Measurements from ENCODE around the gene ETV6. TPM values are rescaled to one million over a fixed set of nuclear protein-coding genes. Genes with fewer than 3 reads are reported as not detected.

The ETV6 gene
- total RNA-seq, 1 donor from 2014 or later = 31.4 TPM

DNA sequence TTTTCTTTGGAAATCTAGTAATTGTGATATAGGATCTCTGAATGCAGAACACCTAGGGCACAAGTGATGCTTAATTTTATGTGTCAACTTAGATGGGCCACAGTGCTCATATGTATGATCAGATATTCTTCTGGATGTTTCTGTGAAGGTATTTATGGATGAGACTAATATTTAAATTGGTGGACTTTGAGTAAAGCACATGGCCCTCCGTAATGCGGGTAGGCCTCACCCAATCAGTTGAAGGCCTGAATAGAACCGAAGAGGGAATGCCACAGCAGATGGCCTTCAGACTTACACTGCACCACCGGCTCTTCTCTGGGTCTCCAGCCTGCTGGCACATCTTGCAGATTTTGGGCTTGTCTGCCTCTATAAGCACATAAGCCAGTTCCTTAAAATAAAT, 60.0 kb downstream of the ETV6 start:
- Mint-ChIP-seq H3K4me1 (peaks cover 46% of the 10 kb centered on the region), H3K4me3 (no peak overlapping the region), H3K36me3 (peaks cover 2% of the 10 kb centered on the region), H3K27ac (no peak overlapping the region), H3K9me3 (no peaks in the 10 kb centered on the region), H3K27me3 (ENCODE audit: low read depth) (no peaks in the 10 kb centered on the region)
- DNase-seq (ENCODE audit: low spot score in 2 of 2, unreplicated experiment in 2 of 2) = no peak
- TF ChIP-seq, protein P1, sequence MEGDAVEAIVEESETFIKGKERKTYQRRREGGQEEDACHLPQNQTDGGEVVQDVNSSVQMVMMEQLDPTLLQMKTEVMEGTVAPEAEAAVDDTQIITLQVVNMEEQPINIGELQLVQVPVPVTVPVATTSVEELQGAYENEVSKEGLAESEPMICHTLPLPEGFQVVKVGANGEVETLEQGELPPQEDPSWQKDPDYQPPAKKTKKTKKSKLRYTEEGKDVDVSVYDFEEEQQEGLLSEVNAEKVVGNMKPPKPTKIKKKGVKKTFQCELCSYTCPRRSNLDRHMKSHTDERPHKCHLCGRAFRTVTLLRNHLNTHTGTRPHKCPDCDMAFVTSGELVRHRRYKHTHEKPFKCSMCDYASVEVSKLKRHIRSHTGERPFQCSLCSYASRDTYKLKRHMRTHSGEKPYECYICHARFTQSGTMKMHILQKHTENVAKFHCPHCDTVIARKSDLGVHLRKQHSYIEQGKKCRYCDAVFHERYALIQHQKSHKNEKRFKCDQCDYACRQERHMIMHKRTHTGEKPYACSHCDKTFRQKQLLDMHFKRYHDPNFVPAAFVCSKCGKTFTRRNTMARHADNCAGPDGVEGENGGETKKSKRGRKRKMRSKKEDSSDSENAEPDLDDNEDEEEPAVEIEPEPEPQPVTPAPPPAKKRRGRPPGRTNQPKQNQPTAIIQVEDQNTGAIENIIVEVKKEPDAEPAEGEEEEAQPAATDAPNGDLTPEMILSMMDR (IDR thresholded peaks at IDR 0.05; ENCODE audit: unreplicated experiment) = no peak

DNA sequence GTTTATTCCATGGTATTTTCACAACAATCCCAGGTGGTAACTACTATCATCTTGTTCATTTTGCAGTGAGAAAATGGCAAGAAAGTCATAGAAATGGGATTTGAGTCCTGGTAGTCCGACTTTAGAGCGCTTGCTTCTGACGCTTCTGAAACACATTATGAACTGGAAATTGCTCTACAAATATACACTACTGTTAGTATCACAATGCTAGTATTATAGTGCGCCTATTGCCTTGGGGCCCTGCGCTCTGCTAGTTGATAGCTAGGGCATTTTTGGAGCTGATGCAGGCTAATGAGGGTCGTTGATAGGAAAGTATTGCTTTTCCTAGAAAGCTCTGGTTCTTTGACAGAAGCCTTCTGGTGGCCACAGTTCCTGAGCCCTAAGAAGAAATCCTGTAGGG, 61.0 kb downstream of the ETV6 start:
- peaks cover 4% of the 10 kb centered on the region for H3K36me3 Mint-ChIP-seq
- TF ChIP-seq, protein P1 (IDR thresholded peaks at IDR 0.05; ENCODE audit: unreplicated experiment) = no peak
- DNase-seq (ENCODE audit: low spot score in 2 of 2, unreplicated experiment in 2 of 2) = no peak
- no peak overlapping the region for H3K27ac Mint-ChIP-seq
- H3K4me1 Mint-ChIP-seq = peaks cover 41% of the 10 kb centered on the region
- H3K27me3 Mint-ChIP-seq (ENCODE audit: low read depth) = no peaks in the 10 kb centered on the region
- no peaks in the 10 kb centered on the region for H3K9me3 Mint-ChIP-seq
- no peak overlapping the region for H3K4me3 Mint-ChIP-seq

DNA sequence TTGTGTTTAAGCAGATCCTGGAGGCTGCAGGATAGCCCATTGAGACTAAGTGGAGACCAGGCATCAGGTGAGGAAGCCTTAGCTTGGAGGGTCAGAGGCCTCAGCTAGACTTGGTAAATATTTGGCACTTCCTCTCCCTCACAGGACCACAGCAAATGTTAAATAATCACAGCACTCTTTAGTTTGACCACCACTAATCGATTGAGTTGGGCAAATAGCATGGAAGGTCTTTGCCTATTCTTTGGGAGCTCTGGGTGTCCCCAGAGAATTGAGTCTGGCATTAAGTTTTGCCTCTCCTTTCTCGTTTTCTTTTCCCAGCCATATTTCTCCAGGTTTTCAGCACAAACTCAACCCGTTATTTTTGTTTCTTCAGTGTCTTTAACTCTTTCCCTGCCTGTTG, 61.4 kb downstream of the ETV6 start:
- no peaks in the 10 kb centered on the region for H3K9me3 Mint-ChIP-seq
- H3K27me3 Mint-ChIP-seq (ENCODE audit: low read depth) = no peaks in the 10 kb centered on the region
- DNase-seq (ENCODE audit: low spot score in 2 of 2, unreplicated experiment in 2 of 2) = no peak
- no peak overlapping the region for H3K4me3 Mint-ChIP-seq
- H3K36me3 Mint-ChIP-seq = peaks cover 4% of the 10 kb centered on the region
- no peak overlapping the region for H3K27ac Mint-ChIP-seq
- peaks cover 37% of the 10 kb centered on the region for H3K4me1 Mint-ChIP-seq
- TF ChIP-seq, protein P1 (IDR thresholded peaks at IDR 0.05; ENCODE audit: unreplicated experiment) = no peak

DNA sequence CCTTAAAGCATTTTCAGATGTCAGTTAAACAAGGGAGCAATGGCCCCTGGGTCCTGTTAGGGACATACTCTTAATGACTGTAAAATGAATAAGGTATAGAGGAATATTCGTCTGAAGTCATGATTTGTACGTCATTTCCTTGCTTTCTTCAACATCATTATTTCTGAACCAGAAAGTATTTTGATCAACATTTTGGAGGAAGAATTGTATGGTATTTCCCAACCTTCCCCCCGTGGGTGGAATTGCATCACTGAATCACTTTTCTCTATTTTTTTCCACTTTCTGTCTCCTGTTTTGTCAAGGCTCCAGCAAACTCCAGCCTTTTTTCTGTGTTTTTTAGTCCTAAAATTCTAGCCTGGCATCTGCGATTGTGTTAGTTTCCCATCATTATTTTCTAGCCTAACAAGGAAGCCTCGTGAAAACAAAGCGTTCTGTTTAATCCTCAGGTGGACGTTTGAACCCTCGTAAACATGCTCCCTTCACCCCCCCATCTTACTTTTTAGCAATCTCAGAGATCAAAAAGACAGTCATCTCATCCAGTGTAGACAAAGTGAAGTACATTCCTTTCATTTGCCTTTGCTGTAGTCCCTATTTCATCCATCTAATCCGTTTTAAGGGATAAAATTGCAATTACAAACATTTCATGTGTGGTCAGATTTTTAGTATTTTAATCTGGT, 62.3 kb downstream of the ETV6 start:
- Mint-ChIP-seq H3K9me3 (no peaks in the 10 kb centered on the region), H3K27me3 (ENCODE audit: low read depth) (no peaks in the 10 kb centered on the region), H3K36me3 (peaks cover 8% of the 10 kb centered on the region), H3K4me3 (no peak overlapping the region), H3K4me1 (peaks cover 30% of the 10 kb centered on the region), H3K27ac (no peak overlapping the region)
- no peak for DNase-seq (ENCODE audit: low spot score in 2 of 2, unreplicated experiment in 2 of 2)
- TF ChIP-seq, protein P1 (IDR thresholded peaks at IDR 0.05; ENCODE audit: unreplicated experiment) = no peak

DNA sequence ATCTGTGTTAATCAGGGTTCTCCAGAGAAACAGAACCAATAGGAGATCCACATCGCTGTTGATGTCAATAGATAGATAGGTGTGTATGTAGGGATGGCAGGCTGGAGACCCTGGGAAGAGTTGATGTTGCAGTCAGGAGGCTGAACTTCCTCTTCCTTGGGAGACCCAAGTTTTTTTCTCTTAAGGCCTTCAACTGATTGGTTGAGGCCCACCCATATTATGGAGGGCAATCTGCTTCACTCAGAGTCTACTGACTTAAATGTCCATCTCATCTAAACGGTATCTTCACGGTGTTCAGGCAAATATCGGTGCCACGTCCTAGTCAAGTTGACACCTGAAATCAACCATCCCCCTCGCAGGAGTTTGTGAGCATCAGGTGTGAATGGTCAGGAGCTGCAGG, 63.0 kb downstream of the ETV6 start:
- TF ChIP-seq, protein P1 (IDR thresholded peaks at IDR 0.05; ENCODE audit: unreplicated experiment) = no peak
- no peak for DNase-seq (ENCODE audit: low spot score in 2 of 2, unreplicated experiment in 2 of 2)
- Mint-ChIP-seq H3K4me1 (peaks cover 29% of the 10 kb centered on the region), H3K4me3 (no peak overlapping the region), H3K9me3 (no peaks in the 10 kb centered on the region), H3K27me3 (ENCODE audit: low read depth) (no peaks in the 10 kb centered on the region), H3K27ac (no peak overlapping the region), H3K36me3 (peaks cover 8% of the 10 kb centered on the region)
